Astrocyte of the cerebellum (primary cell): ENCODE measurements around the gene NDST1.

Experiments
- DNase-seq: peaks from one replicate; pipeline ENCODE4 v3.0.0-alpha.2; 2011; ENCODE audit warnings: low read depth
- H3K4me3 ChIP-seq: 2 replicates; pipeline ENCODE4 v1.5.1; 2011; ENCODE audit warnings: mild to moderate bottlenecking, low read depth, low read length, moderate library complexity
- CTCF ChIP-seq: IDR thresholded peaks from 2 replicates; pipeline ENCODE4 v1.5.1; 2012; ENCODE audit warnings: low read length, low read depth, moderate library complexity, mild to moderate bottlenecking; ENCODE audit errors: missing control alignments
- in situ Hi-C: cut with HindIII; loops from 2 replicates; pipeline ENCODE4 v1.10.0; 2017; ENCODE audit warnings: low sequenced_read_pairs

NDST1 gene

GRCh38 chr5:150593593-150593992 is 85.7 kb downstream of the NDST1 start:
- TF ChIP-seq CTCF: no peak

GRCh38 chr5:150593996-150594395 is 86.1 kb downstream of the NDST1 start:
- H3K4me3 ChIP-seq: no peak overlapping the region
- TF ChIP-seq CTCF: no peak
- no peak for DNase-seq
- in situ Hi-C loops: no loop called here

More at GRCh38 chr5:150593593-150593992, 85.7 kb downstream of the NDST1 start:
- no peak for DNase-seq
- in situ Hi-C loops: no loop called here
- no peak overlapping the region for H3K4me3 ChIP-seq

GRCh38 chr5:150595466-150596031 is 87.6 kb downstream of the NDST1 start:
- no peak for TF ChIP-seq CTCF
- no peak for DNase-seq
- H3K4me3 ChIP-seq: no peak overlapping the region
- in situ Hi-C loops: no loop called here

- no peak overlapping the region for H3K4me3 ChIP-seq
- TF ChIP-seq CTCF: no peak
- in situ Hi-C loops: no loop called here
- DNase-seq: no peak
Observed at GRCh38 chr5:150596313-150596712, 88.4 kb downstream of the NDST1 start.

- no peak overlapping the region for H3K4me3 ChIP-seq
- no peak for DNase-seq
- in situ Hi-C loops: no loop called here
- no peak for TF ChIP-seq CTCF
Observed at GRCh38 chr5:150596826-150597225, 88.9 kb downstream of the NDST1 start.

GRCh38 chr5:150598006-150598405 is 90.1 kb downstream of the NDST1 start:
- no peak for TF ChIP-seq CTCF
- no peak overlapping the region for H3K4me3 ChIP-seq
- in situ Hi-C loops: no loop called here
- DNase-seq: no peak

- no peak for TF ChIP-seq CTCF
- in situ Hi-C loops: no loop called here
- no peak for DNase-seq
- H3K4me3 ChIP-seq: no peak overlapping the region
Observed at GRCh38 chr5:150598821-150599273, 90.9 kb downstream of the NDST1 start.
